Left renal pelvis (tissue), 4 donors: ENCODE data around the gene APOL4. TPM values are rescaled to one million over a fixed set of nuclear protein-coding genes. Genes with fewer than 3 reads are reported as not detected.
"Not testable (repeated sequence)": the region's sequence is repeated elsewhere in the genome, so short reads cannot be mapped to it uniquely, and the experiment has no call there.

Experiments used
- DNase-seq, 4 donors: peaks; one replicate each; pipeline ENCODE4 v3.0.0-alpha.2; 2013; ENCODE audit warnings: low read depth in 4 of 4, low spot score in 3 of 4
- polyA plus RNA-seq, 4 donors: library from polyadenylated mRNA; unstranded; fragments of 120-200 nt; gene quantifications; one replicate each; pipeline ENCODE4 v1.2.1, GENCODE V29; 2013; ENCODE audit not compliant: insufficient read length in 4 of 4

APOL4 gene, protein sequence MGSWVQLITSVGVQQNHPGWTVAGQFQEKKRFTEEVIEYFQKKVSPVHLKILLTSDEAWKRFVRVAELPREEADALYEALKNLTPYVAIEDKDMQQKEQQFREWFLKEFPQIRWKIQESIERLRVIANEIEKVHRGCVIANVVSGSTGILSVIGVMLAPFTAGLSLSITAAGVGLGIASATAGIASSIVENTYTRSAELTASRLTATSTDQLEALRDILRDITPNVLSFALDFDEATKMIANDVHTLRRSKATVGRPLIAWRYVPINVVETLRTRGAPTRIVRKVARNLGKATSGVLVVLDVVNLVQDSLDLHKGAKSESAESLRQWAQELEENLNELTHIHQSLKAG
- polyA plus RNA-seq = 10 to 100 TPM in 2 of 4 donors, 1 to 10 TPM in 2; 7.3 to 27.6 (median 9.4) TPM

DNA sequence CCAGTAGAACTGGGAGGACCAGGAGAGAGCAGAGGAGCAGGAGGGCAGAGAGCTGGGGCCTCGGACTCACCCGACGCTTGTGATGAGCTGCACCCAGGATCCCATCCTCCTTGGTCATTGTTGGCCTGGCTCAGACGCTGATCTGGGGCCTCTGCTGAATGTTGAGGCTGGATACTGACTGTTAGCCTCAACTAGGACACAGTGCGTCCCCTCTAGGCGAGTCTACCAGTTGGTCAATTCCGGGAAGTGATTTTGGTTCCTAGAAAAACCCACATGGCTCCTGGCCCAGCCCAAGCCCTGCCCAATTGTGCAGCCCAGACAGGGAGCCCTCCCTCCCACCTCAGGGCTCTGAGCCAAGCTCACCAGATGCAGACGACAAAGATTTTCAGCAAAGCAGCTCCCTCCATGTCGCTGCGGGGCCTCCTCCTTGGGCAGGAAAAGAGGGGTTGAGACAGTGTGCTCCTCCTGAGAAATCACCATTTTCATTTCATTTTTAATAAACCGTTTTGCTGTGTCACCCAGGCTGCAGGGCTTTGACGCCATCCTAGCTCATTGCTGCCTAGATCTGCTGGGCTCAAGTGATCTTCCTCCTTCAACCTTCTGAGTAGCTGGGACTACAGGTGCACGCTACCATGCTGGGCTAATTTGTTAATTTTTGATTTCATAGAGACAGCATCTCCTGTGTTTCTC lies at the start of gene APOL4:
TSS of gene APOL4 (minus strand) at position 180 of the 690 bp plus-strand sequence. CDS start at position 105, 75 bp downstream.
- DNase-seq = no peak

DNA sequence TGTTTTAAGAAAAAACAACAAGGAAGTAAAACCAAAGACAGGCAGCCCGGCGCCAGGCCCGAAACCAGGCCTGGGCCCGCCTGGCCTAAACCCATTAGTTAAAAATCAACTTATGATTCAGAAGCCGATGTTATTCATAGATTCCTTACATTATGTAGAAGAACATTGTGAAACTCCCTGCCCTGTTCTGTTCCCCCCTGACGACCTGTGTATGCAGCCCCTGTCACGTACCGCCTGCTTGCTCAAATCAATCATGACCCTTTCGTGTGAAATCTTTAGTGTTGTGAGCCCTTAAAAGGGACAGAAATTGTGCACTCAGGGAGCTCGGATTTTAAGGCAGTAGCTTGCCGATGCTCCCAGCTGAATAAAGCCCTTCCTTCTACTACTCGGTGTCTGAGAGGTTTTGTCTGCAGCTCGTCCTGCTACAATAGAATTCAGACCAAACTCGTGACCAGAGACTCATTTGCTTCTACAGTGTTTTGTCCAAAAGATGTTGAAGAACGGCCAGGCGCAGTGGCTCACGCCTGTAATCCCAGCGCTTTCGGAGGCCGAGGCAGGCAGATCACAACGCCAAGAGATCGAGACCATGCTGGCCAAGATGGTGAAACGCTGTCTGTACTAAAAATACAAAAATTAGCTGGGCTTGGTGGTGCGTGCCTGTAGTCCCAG lies 48.8 kb upstream of the APOL4 start:
- not testable (repeated sequence) for DNase-seq

- no peak for DNase-seq
Measured at GRCh38 chr22:36249160-36249559, 47.6 kb upstream of the APOL4 start.

GRCh38 chr22:36247955-36248354 lies 46.3 kb upstream of the APOL4 start:
- no peak for DNase-seq

GRCh38 chr22:36246718-36247117 lies 45.1 kb upstream of the APOL4 start:
- DNase-seq = no peak

GRCh38 chr22:36245805-36246356 lies 44.3 kb upstream of the APOL4 start:
- no peak for DNase-seq

DNA sequence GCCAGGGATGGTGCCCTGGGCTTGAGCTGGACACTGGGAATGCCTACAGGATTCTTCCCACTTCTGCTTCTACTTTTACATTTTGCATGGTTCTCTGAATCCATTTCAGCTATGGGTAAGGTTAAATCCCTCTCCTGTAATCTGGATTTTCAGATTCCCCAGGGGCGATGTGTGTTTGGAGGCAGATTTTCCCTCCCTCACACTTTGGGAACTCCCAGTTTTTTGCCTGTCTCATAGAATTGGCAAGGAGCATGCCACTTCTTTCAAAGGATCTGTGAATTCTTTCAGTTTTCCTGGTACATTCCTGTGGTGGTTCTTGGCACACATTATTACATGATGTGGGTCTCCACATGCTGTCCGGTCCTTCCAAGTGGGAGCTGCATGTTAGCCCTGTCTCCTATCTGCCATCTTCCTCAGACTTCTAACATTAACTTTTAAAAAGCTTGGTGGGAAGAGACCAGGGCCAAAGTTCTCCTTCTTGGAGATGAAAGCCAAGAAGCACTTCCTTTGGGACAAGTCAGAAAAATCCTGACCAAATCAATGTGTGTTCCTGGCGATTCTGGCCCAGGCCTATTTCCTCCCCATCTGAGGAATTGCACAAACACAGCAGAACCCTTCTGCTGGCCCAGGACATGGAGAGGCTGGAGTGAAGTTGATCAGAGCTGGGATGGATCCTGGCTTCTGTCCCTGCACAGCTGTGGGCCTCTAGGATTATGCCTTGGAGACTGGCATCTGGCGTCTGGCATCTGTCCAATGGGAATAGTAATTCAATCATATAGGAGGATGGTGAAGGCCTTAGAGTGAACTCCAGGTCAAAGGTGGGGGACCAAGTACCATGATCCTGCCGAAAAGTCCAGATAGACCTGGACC lies 43.1 kb upstream of the APOL4 start:
- DNase-seq = no peak

GRCh38 chr22:36243986-36244385 lies 42.4 kb upstream of the APOL4 start:
- no peak for DNase-seq

DNA sequence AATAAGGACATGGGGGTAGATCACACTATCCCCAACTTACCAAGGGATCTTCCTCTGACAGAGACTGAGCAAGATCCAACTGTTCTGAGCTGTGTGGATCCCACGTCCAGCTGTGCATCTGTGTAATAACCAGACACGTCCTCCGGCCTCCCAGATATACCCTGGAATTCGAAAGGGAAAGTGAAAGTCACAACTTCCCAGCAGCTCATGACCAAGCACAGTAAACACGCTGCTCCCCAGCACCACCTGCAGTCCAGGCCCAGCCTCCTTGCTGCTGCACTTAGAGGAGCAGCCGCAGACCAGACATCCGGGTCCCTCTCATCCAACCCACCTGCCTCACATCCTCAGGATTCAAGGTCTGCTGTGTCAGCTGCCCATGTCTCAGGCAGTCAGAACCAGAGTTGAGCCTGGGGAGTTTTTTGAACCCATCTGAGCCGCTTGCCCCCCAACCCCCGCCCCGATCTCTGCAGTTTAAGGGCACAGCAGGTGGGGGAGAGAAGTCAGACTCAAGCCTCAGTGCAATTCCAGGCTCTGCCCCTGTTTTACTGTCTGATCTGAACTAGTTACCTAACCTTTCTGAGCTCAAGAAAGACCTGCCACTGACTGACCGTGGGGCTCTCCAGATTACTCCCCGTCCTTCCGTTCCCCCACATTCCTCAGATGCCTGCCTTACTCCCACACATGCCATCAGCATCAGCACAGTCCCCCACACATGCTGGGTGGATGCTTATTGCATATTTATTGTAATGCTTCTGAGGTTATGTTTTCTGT lies 38.0 kb upstream of the APOL4 start, which contains the start of gene APOL2:
TSS of gene APOL2 (minus strand) at position 127 of the 771 bp plus-strand sequence. CDS start 6,365 bp downstream, outside the sequence.
- peak; percentile 74 to 89 (median 82) for DNase-seq

DNA sequence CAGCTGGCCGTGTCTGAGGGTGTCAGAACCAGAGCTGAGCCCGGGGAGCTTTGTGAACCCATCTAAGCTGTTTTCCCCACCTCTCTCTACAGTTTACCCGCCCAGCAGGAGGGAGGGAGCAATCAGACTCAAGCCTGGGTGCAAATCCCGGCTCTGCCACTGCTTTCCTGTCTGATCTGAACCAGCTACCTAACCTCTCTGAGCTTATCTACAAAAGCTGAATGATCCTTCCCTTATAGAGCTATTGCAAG lies 37.5 kb upstream of the APOL4 start:
- no peak for DNase-seq

DNA sequence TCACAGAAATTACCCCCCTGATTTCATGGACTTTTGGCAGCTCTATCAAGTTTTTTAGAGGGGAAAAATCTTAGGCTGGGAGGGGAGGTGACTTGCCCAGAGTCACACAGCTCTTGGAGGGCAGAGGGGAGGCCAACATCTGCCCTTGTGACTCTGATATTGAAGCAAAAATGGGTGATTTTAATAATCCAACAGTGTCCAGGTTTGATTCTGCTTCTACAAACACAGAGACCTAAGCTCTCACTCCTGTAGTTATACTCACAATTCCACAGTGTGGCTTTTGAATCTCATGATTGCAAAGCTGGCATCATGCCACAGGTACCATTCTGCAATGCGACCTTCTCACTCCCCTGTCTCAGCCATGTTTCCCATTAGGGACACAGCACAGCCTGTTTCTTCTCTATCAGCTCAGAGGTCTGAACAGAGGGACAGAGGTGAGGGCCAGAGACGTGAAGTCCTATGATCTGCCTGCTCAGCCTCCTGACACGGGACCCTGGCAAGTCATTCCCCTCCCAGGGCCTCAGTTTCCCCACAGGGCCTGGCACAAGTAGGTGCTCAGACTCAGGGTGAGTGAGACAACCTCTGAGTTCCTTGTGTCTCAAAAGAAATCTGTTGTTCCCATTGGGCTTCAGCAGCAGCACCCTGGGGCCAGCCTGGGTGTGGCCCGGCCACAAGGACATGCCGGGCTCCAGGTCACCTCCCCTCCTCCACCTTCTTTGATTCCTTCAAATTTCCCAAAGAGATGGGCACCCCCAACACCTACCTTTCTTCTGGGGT lies 37.0 kb upstream of the APOL4 start:
- no peak for DNase-seq

DNA sequence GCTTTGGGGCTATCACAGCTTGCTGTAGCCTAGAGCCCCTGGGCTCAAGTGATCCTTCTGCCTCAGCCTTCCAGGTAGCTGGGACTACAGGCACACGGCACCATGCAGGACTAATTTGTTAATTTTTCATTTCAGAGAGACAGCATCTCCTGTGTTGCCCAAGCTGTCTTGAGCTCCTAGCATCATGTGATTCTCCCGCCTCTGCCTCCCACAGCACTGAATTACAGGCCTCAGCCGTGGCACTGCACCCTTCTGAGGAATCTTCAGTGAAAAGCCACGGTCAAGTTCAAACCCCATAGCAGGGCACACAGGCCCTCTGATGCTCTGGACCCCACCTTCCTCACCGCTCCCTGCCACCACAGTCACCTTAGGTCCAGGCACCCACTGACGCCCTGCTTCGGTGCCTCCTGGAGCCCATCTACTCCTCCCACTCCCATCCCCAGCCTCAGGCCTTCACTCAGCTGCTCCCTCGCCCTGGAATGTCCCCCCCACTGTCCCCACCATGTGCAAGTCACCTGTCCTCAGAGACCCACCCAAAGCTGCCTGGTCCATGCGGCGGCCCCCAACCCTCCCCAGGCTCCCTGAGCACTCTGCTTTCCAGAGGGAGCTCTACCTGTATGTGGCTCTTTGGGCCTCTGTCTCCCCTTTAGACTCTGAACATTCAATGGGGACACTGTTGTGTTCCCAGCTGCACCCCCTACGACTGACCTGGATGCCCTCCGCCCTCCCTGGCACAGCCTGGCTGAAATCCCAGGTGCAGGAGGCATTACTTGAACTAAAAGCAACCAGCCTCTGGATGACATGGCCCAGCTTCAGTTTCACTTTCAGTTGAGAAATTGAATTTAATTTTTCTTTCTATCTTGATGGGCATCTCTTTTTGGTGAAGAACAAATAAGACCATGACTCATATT lies 36.1 kb upstream of the APOL4 start:
- no peak for DNase-seq

DNA sequence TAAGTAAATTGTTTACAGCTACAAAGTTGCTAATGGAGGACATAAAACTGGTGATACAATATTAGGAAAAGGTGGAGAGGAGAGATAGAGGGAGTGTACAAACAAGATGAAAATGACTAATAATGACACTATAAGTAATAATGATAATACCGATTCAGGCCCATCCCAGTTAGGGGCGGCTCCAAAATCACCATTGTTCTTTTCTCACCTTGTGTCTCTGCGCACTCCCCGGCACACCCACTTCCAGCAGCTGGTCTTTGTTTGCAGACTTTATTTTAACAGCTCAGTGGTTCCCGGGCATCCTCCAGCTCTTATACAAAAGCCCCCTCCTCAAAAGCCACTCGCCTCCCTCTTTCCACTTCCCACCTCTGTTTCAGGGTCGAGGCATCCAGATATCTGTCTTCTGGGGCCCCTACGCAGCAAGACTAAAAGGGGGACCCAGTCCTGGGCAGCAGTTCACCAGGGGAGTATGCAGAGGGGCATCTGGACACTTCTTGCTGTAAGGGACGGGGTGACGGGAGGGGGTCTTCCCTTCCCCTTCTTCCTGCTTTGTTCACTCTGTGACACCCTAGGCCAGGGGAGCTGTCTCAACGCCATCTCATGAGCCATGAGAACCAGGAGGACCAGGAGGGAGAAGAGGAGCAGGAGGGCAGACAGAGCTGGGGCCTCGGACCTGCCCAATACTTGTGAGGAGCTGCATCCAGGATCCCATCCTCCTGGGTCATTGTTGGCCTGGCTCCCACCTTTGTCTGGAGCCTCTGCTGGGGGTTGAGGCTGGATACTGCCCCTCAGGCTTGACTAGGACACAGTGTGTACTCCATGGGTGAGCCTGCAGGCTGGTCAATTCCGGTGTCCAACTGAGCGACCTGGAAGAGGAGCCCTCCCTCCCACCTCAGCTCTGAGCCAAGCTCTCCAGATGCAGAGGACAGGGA lies 35.0 kb upstream of the APOL4 start:
- no peak for DNase-seq

- DNase-seq = no peak
Measured at GRCh38 chr22:36235585-36235984, 34.0 kb upstream of the APOL4 start.

GRCh38 chr22:36234919-36235318 lies 33.3 kb upstream of the APOL4 start:
- DNase-seq = no peak

GRCh38 chr22:36234213-36234612 lies 32.6 kb upstream of the APOL4 start:
- no peak for DNase-seq

- no peak for DNase-seq
Measured at GRCh38 chr22:36233796-36234195, 32.2 kb upstream of the APOL4 start.
